ENCODE measurements around the gene FRMPD1.

Gene FRMPD1

GRCh38 chr9:37604296-37604695 lies 46.5 kb upstream of the FRMPD1 start:
- H3K4me3 ChIP-seq (ENCODE audit: low read length) = no peak overlapping the region
- no peaks in the 10 kb centered on the region for H3K27me3 ChIP-seq (replicated peaks; ENCODE audit: insufficient read depth, low read length)
- H4K20me1 ChIP-seq (ENCODE audit: insufficient read depth, low read length) = no peaks in the 10 kb centered on the region
- no peaks in the 10 kb centered on the region for H3K9me2 ChIP-seq (replicated peaks; ENCODE audit: insufficient read depth, low read length)
- H3K9me3 ChIP-seq (replicated peaks; ENCODE audit: insufficient read depth, low read length) = no peaks in the 10 kb centered on the region
- H3K4me1 ChIP-seq (ENCODE audit: low read length) = no peaks in the 10 kb centered on the region; the same call in 1 of the 2 replicates
- H3K27ac ChIP-seq (ENCODE audit: low read length) = no peak overlapping the region
- no peak overlapping the region for H2AFZ ChIP-seq (ENCODE audit: low read length)
- no peaks in the 10 kb centered on the region for H3F3A ChIP-seq (ENCODE audit: insufficient read depth, low read length)
- no peaks in the 10 kb centered on the region for H3K79me2 ChIP-seq (ENCODE audit: low read length)
- H3K4me2 ChIP-seq (ENCODE audit: low read depth, low read length) = no peak overlapping the region
- no peak overlapping the region for H3K9ac ChIP-seq (ENCODE audit: low read length)
- no peak for DNase-seq
- H3K36me3 ChIP-seq (replicated peaks; ENCODE audit: insufficient read depth, low read length) = no peaks in the 10 kb centered on the region
- TF ChIP-seq EZH2 (optimal IDR thresholded peaks at IDR 0.05; ENCODE audit: low read depth, low read length) = no peak
- TF ChIP-seq EZH2phosphoT487 (IDR thresholded peaks at IDR 0.05; ENCODE audit: low read length) = no peak
- TF ChIP-seq, protein P1, sequence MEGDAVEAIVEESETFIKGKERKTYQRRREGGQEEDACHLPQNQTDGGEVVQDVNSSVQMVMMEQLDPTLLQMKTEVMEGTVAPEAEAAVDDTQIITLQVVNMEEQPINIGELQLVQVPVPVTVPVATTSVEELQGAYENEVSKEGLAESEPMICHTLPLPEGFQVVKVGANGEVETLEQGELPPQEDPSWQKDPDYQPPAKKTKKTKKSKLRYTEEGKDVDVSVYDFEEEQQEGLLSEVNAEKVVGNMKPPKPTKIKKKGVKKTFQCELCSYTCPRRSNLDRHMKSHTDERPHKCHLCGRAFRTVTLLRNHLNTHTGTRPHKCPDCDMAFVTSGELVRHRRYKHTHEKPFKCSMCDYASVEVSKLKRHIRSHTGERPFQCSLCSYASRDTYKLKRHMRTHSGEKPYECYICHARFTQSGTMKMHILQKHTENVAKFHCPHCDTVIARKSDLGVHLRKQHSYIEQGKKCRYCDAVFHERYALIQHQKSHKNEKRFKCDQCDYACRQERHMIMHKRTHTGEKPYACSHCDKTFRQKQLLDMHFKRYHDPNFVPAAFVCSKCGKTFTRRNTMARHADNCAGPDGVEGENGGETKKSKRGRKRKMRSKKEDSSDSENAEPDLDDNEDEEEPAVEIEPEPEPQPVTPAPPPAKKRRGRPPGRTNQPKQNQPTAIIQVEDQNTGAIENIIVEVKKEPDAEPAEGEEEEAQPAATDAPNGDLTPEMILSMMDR (IDR thresholded peaks at IDR 0.05; ENCODE audit: low read length) = no peak

- Histone ChIP-seq H3K9me2 (replicated peaks; ENCODE audit: insufficient read depth, low read length) (no peaks in the 10 kb centered on the region), H3K9me3 (replicated peaks; ENCODE audit: insufficient read depth, low read length) (no peaks in the 10 kb centered on the region), H4K20me1 (ENCODE audit: insufficient read depth, low read length) (no peaks in the 10 kb centered on the region), H3K4me1 (ENCODE audit: low read length) (peaks cover 3% of the 10 kb centered on the region), H2AFZ (ENCODE audit: low read length) (no peak overlapping the region), H3K4me3 (ENCODE audit: low read length) (no peak overlapping the region), H3K36me3 (replicated peaks; ENCODE audit: insufficient read depth, low read length) (no peaks in the 10 kb centered on the region), H3K4me2 (ENCODE audit: low read depth, low read length) (no peak overlapping the region), H3K79me2 (ENCODE audit: low read length) (no peaks in the 10 kb centered on the region), H3K27ac (ENCODE audit: low read length) (no peak overlapping the region), H3K27me3 (replicated peaks; ENCODE audit: insufficient read depth, low read length) (no peaks in the 10 kb centered on the region), H3K9ac (ENCODE audit: low read length) (no peak overlapping the region), H3F3A (ENCODE audit: insufficient read depth, low read length) (no peaks in the 10 kb centered on the region)
- TF ChIP-seq EZH2phosphoT487 (IDR thresholded peaks at IDR 0.05; ENCODE audit: low read length) (no peak), EZH2 (optimal IDR thresholded peaks at IDR 0.05; ENCODE audit: low read depth, low read length) (no peak)
- TF ChIP-seq, protein P1 (IDR thresholded peaks at IDR 0.05; ENCODE audit: low read length) = no peak
- no peak for DNase-seq
Measured at GRCh38 chr9:37608250-37608649, 42.5 kb upstream of the FRMPD1 start.

DNA sequence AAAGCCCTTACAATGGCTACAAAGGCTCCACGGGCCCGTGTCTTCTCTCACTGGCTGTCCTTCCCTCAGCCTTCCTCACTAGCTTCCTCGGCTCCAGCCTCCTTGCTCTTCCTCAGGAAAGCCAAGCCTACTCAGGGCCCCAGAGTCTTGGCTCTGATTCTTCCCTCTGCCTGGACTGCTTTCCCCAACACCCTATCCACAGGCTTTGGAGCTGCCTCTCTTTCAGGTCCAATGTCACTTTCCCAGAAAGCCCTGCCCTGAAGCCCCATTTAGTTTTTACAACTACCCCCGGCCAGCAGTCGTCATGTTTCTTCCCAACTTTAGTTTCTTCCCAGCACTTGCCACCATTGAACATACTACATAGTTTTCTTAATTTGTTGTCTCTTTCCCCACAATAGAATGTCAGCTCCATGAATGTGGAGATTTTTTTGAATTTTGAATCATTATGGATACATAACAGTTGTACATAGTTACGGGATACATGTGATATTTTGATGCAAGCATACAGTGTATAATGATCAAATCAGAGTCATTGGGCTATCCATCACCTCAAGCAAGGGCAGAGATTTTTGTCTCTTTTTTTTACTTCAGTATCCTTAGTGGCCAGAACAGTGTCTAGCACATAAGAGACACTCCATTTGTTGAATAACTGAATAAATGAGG lies 40.9 kb upstream of the FRMPD1 start:
- Histone ChIP-seq H4K20me1 (ENCODE audit: insufficient read depth, low read length) (no peaks in the 10 kb centered on the region), H3K9ac (ENCODE audit: low read length) (no peak overlapping the region), H2AFZ (ENCODE audit: low read length) (no peak overlapping the region), H3K27me3 (replicated peaks; ENCODE audit: insufficient read depth, low read length) (no peaks in the 10 kb centered on the region), H3K4me3 (ENCODE audit: low read length) (no peak overlapping the region), H3K9me3 (replicated peaks; ENCODE audit: insufficient read depth, low read length) (no peaks in the 10 kb centered on the region), H3K4me2 (ENCODE audit: low read depth, low read length) (no peak overlapping the region), H3K27ac (ENCODE audit: low read length) (no peak overlapping the region), H3F3A (ENCODE audit: insufficient read depth, low read length) (no peaks in the 10 kb centered on the region), H3K9me2 (replicated peaks; ENCODE audit: insufficient read depth, low read length) (no peaks in the 10 kb centered on the region), H3K4me1 (ENCODE audit: low read length) (peaks cover 3% of the 10 kb centered on the region), H3K36me3 (replicated peaks; ENCODE audit: insufficient read depth, low read length) (no peaks in the 10 kb centered on the region), H3K79me2 (ENCODE audit: low read length) (no peaks in the 10 kb centered on the region)
- TF ChIP-seq, protein P1 (IDR thresholded peaks at IDR 0.05; ENCODE audit: low read length) = no peak
- TF ChIP-seq EZH2phosphoT487 (IDR thresholded peaks at IDR 0.05; ENCODE audit: low read length) (no peak), EZH2 (optimal IDR thresholded peaks at IDR 0.05; ENCODE audit: low read depth, low read length) (no peak)
- DNase-seq = no peak
